ENCODE measurements around the gene JAM2. TPM values are rescaled to one million over a fixed set of nuclear protein-coding genes. Genes with fewer than 3 reads are reported as not detected.
A peak's percentile ranks its signal among the peaks of the same experiment; 100 is the strongest.

JAM2 gene
- total and polyA plus RNA-seq, 8 donors: 1.2 to 32.1 (median 4.6) TPM; not detected in 1

DNA sequence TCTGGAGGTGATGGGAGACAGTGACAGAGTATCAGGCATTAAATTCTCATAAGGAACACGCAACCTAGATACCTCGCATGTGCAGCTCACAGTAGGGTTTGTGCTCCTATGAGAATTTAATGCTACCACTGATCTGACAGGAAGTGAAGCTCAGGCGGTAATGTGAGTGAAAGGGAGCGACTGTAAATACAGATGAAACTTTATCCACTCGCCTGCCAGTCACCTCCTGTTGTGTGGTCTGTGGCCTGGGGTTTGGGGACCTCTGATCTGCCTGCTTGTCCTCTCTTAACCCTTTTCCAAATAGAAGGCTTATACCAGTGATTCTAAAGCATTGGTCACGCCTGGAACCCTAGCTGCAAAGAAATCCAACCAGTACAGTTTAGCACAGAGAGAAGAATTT, 111.0 kb downstream of the JAM2 start:
- peaks cover 11 to 83% (median 77%) of the 10 kb centered on the region in 4 donors for H3K36me3 ChIP-seq
- H3K4me1 ChIP-seq: no peaks in the 10 kb centered on the region
- no peaks in the 10 kb centered on the region for H3K9me3 ChIP-seq
- DNase-seq: no peak
- no peak for TF ChIP-seq POLR2AphosphoS5 (IDR thresholded peaks at IDR 0.05)
- TF ChIP-seq, protein P1, sequence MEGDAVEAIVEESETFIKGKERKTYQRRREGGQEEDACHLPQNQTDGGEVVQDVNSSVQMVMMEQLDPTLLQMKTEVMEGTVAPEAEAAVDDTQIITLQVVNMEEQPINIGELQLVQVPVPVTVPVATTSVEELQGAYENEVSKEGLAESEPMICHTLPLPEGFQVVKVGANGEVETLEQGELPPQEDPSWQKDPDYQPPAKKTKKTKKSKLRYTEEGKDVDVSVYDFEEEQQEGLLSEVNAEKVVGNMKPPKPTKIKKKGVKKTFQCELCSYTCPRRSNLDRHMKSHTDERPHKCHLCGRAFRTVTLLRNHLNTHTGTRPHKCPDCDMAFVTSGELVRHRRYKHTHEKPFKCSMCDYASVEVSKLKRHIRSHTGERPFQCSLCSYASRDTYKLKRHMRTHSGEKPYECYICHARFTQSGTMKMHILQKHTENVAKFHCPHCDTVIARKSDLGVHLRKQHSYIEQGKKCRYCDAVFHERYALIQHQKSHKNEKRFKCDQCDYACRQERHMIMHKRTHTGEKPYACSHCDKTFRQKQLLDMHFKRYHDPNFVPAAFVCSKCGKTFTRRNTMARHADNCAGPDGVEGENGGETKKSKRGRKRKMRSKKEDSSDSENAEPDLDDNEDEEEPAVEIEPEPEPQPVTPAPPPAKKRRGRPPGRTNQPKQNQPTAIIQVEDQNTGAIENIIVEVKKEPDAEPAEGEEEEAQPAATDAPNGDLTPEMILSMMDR (IDR thresholded peaks at IDR 0.05): no peak
- TF ChIP-seq EP300 (IDR thresholded peaks at IDR 0.05): no peak
- no peak for TF ChIP-seq POLR2A (IDR thresholded peaks at IDR 0.05)
- intact Hi-C loops (cut with DNase I; ENCODE audit: low total_unique reads): no loop called here
- no peak overlapping the region for H3K27ac ChIP-seq
- H3K27me3 ChIP-seq: no peaks in the 10 kb centered on the region
- WGBS, 5 donors: 80 to 87% (median 84%) methylated on average over 6 of the region's 6 CpGs
- H3K4me3 ChIP-seq: no peak overlapping the region

DNA sequence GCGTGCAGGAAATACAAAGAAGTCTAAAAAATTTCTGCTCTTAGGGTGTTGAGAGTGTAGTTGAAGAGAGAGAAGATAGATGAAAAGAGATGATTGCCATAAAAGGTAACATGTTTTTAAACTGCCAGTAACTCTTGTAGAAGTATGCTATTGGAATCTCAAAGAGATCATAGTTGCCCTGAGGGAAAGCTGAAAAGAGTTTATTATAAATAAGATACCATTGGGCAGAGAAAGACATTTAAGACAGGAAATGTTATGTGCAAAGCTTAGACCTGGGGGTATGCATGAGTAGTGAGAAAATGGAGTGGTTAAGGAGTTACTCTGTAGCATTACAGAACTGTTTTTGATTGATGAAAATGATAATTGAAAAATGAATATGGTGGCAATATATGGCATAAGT, 113.4 kb downstream of the JAM2 start:
- Histone ChIP-seq H3K4me1 (peaks cover 0 to 6% (median 2%) of the 10 kb centered on the region in 4 donors), H3K27me3 (no peaks in the 10 kb centered on the region), H3K4me3 (no peak overlapping the region), H3K9me3 (no peaks in the 10 kb centered on the region), H3K27ac (no peak overlapping the region), H3K36me3 (peaks cover 11 to 68% (median 63%) of the 10 kb centered on the region in 4 donors)
- intact Hi-C loops (cut with DNase I; ENCODE audit: low total_unique reads): no loop called here
- DNase-seq: no peak
- 94 to 100% (median 99%) methylated on average over 1 of the region's 1 CpG for WGBS, 5 donors
- no peak for TF ChIP-seq POLR2A (IDR thresholded peaks at IDR 0.05)
- TF ChIP-seq POLR2AphosphoS5 (IDR thresholded peaks at IDR 0.05): no peak
- TF ChIP-seq, protein P1 (IDR thresholded peaks at IDR 0.05): no peak
- no peak for TF ChIP-seq EP300 (IDR thresholded peaks at IDR 0.05)

DNA sequence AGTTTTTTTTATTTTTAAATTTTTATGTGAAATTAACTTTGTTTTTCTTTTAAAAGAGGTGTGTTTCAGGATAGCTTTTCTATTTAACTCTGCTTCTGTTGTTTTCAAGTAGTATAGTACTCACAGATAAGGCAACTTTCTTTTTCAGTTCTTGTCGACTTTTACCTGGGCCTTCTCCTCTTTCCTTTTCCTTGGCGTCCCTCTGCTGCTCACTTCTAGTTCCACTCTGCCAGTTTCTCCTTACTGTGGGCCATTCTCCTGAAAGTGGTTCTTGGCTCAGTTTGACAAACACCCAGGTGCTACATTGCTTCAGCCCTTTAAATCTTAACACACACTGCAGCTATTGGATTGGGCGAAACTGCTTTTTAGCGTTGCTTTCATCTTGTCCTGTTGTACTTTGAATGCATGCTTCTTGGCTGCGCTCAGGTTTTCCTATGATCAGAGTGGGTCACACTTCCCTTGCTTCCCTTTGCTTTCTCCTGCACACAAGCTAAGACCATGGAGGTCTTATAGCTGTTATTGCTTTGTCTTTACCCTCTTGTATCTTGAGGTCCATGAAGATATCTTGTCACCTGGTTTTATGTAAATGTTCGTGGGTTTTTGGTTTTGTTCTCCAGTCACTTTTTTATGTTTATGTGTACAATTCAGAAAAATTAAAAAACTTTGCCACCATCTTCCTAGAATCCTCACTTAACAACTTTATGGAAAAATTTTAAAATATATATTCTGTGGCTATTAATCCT, 117.3 kb downstream of the JAM2 start:
- H3K27me3 ChIP-seq: no peaks in the 10 kb centered on the region
- DNase-seq: no peak
- no peak overlapping the region for H3K4me3 ChIP-seq
- no peak for TF ChIP-seq POLR2A (IDR thresholded peaks at IDR 0.05)
- TF ChIP-seq, protein P1 (IDR thresholded peaks at IDR 0.05): no peak
- no peak for TF ChIP-seq EP300 (IDR thresholded peaks at IDR 0.05)
- TF ChIP-seq POLR2AphosphoS5 (IDR thresholded peaks at IDR 0.05): no peak
- H3K9me3 ChIP-seq: no peaks in the 10 kb centered on the region
- peaks cover 19 to 74% (median 67%) of the 10 kb centered on the region in 4 donors for H3K36me3 ChIP-seq
- H3K27ac ChIP-seq: peak overlapping the region in 1 of 5 donors; percentile 52
- intact Hi-C loops (cut with DNase I; ENCODE audit: low total_unique reads): no loop called here
- peaks cover 0 to 6% (median 2%) of the 10 kb centered on the region in 4 donors for H3K4me1 ChIP-seq
- WGBS, 5 donors: 73 to 84% (median 76%) methylated on average over 6 of the region's 6 CpGs

DNA sequence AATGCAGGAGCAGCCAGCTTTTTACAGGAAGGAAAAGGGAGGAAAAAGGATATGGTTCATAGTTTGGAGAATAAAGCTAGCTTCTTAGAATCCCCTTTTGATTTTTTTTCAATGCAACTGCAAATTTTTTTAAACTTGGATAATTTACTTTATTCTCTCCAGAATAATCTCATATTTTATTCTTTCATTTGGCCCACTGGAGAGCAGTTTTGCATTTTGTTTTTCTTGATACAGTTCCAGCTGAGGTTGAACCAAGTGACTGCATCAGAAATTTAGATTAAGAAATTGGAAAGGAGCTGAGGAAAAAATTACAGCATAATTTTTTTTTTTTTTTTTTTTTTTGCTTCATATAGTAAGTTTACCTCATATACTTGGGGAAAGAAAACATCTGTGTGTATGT, 118.5 kb downstream of the JAM2 start:
- TF ChIP-seq POLR2A (IDR thresholded peaks at IDR 0.05) (no peak), EP300 (IDR thresholded peaks at IDR 0.05) (no peak), POLR2AphosphoS5 (IDR thresholded peaks at IDR 0.05) (no peak)
- TF ChIP-seq, protein P1 (IDR thresholded peaks at IDR 0.05): no peak
- Histone ChIP-seq H3K36me3 (peaks cover 14 to 78% (median 70%) of the 10 kb centered on the region in 4 donors), H3K27ac (no peak overlapping the region), H3K4me1 (peaks cover 0 to 6% (median 2%) of the 10 kb centered on the region in 4 donors), H3K9me3 (no peaks in the 10 kb centered on the region), H3K4me3 (no peak overlapping the region), H3K27me3 (no peaks in the 10 kb centered on the region)
- intact Hi-C loops (cut with DNase I; ENCODE audit: low total_unique reads): no loop called here
- DNase-seq: peak in 1 of 2 donors; percentile 58
